WTC11 (cell line): ENCODE results near the gene MMP3.
"Not testable (repeated sequence)": the region's sequence is repeated elsewhere in the genome, so short reads cannot be mapped to it uniquely, and the experiment has no call there.

ENCODE experiments used
- ATF1 ChIP-seq: sonication (generic); formaldehyde crosslinking; IDR thresholded peaks from 2 replicates; pipeline ENCODE4 v1.8.1; 2023; ENCODE audit warnings: mild to moderate bottlenecking, moderate library complexity, missing genetic modification reagents
- ATF3 ChIP-seq: sonication (generic); formaldehyde crosslinking; conservative IDR thresholded peaks from 2 replicates; pipeline ENCODE4 v1.8.1; 2022; ENCODE audit warnings: mild to moderate bottlenecking, missing genetic modification reagents
- CBFB ChIP-seq: sonication (generic); formaldehyde crosslinking; IDR thresholded peaks from 2 replicates; pipeline ENCODE4 v1.8.1; 2022; ENCODE audit warnings: mild to moderate bottlenecking, low read depth, missing genetic modification reagents
- CREB1 ChIP-seq: sonication (generic); formaldehyde crosslinking; IDR thresholded peaks from 2 replicates; pipeline ENCODE4 v1.8.0; 2023; ENCODE audit warnings: mild to moderate bottlenecking, missing genetic modification reagents
- ELF4 ChIP-seq: sonication (generic); formaldehyde crosslinking; IDR thresholded peaks from 2 replicates; pipeline ENCODE4 v1.8.1; 2022; ENCODE audit warnings: low read depth, mild to moderate bottlenecking, moderate library complexity, missing genetic modification reagents
- HMGXB4 ChIP-seq: sonication (generic); formaldehyde crosslinking; IDR thresholded peaks from 2 replicates; pipeline ENCODE4 v1.8.1; 2023; ENCODE audit warnings: mild to moderate bottlenecking, moderate library complexity, missing genetic modification reagents
- MAX ChIP-seq: sonication (generic); formaldehyde crosslinking; IDR thresholded peaks from 2 replicates; pipeline ENCODE4 v1.8.0; 2022; ENCODE audit warnings: mild to moderate bottlenecking, missing genetic modification reagents
- NFE2L1 ChIP-seq: sonication (generic); formaldehyde crosslinking; IDR thresholded peaks from 2 replicates; pipeline ENCODE4 v1.8.1; 2023; ENCODE audit warnings: missing genetic modification reagents
- ZNF425 ChIP-seq: fragments of 250-450 bp; sonication (Bioruptor Pico); conservative IDR thresholded peaks from 2 replicates; pipeline ENCODE4 v1.9.0; 2021; ENCODE audit warnings: mild to moderate bottlenecking
- ZNF671 ChIP-seq: fragments of 250-450 bp; sonication (Bioruptor Pico); IDR thresholded peaks from 2 replicates; pipeline ENCODE4 v1.8.0; 2021; ENCODE audit warnings: mild to moderate bottlenecking
- TF ChIP-seq, protein P1 (sequence below): fragments of 200-600 bp; IDR thresholded peaks from 2 replicates; pipeline ENCODE4 v1.8.0; 2022; ENCODE audit warnings: antibody characterized with exemption
- TF ChIP-seq, protein P2 (sequence below): sonication (generic); formaldehyde crosslinking; IDR thresholded peaks from 2 replicates; pipeline ENCODE4 v1.8.1; 2022; ENCODE audit warnings: low read depth, missing genetic modification reagents, borderline replicate concordance
- TF ChIP-seq, protein P3 (sequence below): sonication (generic); formaldehyde crosslinking; IDR thresholded peaks from 2 replicates; pipeline ENCODE4 v1.8.1; 2023; ENCODE audit warnings: mild to moderate bottlenecking, missing genetic modification reagents

GRCh38 chr11:102869354-102869964 is 26.1 kb upstream of the MMP3 start:
- TF ChIP-seq, protein P1, sequence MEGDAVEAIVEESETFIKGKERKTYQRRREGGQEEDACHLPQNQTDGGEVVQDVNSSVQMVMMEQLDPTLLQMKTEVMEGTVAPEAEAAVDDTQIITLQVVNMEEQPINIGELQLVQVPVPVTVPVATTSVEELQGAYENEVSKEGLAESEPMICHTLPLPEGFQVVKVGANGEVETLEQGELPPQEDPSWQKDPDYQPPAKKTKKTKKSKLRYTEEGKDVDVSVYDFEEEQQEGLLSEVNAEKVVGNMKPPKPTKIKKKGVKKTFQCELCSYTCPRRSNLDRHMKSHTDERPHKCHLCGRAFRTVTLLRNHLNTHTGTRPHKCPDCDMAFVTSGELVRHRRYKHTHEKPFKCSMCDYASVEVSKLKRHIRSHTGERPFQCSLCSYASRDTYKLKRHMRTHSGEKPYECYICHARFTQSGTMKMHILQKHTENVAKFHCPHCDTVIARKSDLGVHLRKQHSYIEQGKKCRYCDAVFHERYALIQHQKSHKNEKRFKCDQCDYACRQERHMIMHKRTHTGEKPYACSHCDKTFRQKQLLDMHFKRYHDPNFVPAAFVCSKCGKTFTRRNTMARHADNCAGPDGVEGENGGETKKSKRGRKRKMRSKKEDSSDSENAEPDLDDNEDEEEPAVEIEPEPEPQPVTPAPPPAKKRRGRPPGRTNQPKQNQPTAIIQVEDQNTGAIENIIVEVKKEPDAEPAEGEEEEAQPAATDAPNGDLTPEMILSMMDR, result not testable (repeated sequence)
- TF ChIP-seq ELF4; MAX; ZNF425; ATF3; CBFB; ATF1 (CRISPR knock-in tag); CREB1; ZNF671 (CRISPR knock-in tag); NFE2L1 (CRISPR knock-in tag); HMGXB4 (CRISPR knock-in tag): not testable (repeated sequence)
- TF ChIP-seq, protein P2, sequence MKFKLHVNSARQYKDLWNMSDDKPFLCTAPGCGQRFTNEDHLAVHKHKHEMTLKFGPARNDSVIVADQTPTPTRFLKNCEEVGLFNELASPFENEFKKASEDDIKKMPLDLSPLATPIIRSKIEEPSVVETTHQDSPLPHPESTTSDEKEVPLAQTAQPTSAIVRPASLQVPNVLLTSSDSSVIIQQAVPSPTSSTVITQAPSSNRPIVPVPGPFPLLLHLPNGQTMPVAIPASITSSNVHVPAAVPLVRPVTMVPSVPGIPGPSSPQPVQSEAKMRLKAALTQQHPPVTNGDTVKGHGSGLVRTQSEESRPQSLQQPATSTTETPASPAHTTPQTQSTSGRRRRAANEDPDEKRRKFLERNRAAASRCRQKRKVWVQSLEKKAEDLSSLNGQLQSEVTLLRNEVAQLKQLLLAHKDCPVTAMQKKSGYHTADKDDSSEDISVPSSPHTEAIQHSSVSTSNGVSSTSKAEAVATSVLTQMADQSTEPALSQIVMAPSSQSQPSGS (CRISPR knock-in tag), result not testable (repeated sequence)
- TF ChIP-seq, protein P3, sequence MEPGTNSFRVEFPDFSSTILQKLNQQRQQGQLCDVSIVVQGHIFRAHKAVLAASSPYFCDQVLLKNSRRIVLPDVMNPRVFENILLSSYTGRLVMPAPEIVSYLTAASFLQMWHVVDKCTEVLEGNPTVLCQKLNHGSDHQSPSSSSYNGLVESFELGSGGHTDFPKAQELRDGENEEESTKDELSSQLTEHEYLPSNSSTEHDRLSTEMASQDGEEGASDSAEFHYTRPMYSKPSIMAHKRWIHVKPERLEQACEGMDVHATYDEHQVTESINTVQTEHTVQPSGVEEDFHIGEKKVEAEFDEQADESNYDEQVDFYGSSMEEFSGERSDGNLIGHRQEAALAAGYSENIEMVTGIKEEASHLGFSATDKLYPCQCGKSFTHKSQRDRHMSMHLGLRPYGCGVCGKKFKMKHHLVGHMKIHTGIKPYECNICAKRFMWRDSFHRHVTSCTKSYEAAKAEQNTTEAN (CRISPR knock-in tag), result not testable (repeated sequence)
